GM10266 (cell line): Measurements from ENCODE around the gene DCAF8.

Experiments
- DNase-seq: peaks from one replicate; pipeline ENCODE4 v3.0.0; 2012; ENCODE audit errors: extremely low spot score
- TF ChIP-seq, protein P1 (sequence below): IDR thresholded peaks from 2 replicates; pipeline ENCODE4 v1.5.1; 2012; ENCODE audit warnings: mild to moderate bottlenecking, low read depth; ENCODE audit not compliant: control insufficient read depth, insufficient read depth; ENCODE audit errors: missing control alignments

Gene DCAF8

DNA sequence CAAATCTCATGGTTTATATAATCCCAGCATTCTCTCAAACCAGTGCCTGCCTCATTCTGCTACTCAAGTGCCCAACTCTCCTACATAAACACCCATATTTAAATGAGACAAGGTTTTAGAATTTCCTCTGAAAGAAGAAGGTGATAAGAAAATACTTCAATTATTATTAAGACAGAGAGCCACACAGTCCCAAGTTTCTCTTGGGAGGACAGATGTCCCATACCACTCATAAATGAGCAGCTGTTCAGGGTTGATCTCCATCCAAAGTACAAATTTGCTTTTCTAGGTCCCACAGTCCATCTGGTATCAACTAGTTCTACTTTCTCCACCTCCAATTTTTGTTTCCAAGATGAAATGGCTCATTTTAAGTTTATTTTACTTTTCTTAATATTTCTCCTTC is 11.3 kb downstream of the DCAF8 start:
- DNase-seq, result no peak
- TF ChIP-seq, protein P1, sequence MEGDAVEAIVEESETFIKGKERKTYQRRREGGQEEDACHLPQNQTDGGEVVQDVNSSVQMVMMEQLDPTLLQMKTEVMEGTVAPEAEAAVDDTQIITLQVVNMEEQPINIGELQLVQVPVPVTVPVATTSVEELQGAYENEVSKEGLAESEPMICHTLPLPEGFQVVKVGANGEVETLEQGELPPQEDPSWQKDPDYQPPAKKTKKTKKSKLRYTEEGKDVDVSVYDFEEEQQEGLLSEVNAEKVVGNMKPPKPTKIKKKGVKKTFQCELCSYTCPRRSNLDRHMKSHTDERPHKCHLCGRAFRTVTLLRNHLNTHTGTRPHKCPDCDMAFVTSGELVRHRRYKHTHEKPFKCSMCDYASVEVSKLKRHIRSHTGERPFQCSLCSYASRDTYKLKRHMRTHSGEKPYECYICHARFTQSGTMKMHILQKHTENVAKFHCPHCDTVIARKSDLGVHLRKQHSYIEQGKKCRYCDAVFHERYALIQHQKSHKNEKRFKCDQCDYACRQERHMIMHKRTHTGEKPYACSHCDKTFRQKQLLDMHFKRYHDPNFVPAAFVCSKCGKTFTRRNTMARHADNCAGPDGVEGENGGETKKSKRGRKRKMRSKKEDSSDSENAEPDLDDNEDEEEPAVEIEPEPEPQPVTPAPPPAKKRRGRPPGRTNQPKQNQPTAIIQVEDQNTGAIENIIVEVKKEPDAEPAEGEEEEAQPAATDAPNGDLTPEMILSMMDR, result no peak

DNA sequence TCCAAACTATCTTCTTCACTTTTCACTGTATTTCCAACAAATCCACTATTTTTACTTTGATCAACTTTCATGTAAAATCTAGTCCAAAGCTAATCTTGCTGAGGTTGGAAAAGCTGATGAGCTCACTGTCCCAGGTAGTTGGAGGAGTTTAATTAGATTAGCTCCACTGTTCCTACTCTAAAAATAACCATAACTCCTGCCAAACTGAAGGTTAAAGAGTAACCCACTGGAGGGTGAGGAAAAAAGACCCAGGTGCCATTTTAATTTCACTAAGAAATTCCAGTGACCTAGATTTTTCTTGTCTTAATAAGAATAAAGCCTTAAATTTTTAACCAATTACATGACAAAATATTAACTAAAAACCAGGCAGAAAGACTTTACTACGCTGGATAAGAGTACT is 15.3 kb downstream of the DCAF8 start:
- TF ChIP-seq, protein P1, result no peak
- DNase-seq, result no peak

DNA sequence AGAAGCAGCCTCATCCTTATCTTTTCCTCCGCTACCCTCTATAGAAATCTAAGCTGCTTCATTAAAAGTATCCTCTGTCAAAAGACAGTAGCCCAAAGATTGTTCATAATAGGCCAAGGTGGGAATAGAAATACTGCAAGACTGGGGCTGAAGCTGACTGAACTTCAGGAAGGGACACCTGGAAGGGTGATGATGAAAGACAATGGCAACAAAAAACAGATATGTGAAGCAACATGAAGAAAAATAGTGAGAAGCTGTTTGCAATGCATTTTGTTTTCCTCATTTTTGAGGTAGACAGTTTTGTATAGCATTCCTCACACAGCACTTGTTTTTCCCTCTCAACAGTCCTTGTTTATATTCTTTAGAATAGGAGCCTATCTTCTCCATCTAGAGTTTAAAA is 16.9 kb downstream of the DCAF8 start:
- TF ChIP-seq, protein P1, result no peak
- no peak for DNase-seq

DNA sequence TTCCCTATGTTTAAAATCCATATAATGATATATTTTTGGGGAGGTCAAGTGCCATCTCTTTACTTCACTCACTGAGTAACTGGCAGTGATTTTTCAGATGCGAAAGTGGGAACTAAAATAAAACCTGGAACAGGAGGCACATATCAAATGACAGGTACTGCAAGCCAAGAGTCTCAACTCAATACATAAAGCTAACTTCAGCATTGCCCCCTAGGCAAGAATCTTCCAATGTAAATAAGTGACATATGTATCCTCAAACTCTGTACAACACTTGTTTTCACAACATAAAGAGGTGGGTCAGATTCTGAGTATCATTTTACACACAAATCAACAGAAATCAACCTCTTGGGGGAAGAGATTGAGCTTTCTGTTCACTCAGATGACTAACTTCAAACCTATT is 18.1 kb downstream of the DCAF8 start:
- TF ChIP-seq, protein P1, result no peak
- no peak for DNase-seq

DNA sequence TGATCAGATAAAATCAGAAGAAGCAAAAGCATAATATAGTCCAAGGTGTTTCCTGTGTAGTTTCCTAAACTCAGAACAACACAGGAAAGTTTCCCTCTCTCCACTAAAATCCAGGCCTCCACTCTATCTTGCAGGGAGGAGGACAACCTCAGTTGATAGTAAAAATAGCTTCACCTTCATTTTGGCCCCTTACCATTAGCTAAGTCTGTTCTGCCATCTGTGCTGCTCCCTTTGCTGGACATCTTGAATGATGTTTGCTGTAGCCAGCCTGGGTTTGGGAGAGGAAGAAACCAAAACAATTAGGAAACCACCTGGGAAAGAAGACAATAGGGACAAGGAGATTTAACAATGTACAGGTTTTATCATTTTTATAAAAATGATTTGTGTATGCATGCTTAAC is 18.6 kb downstream of the DCAF8 start:
- no peak for DNase-seq

DNA sequence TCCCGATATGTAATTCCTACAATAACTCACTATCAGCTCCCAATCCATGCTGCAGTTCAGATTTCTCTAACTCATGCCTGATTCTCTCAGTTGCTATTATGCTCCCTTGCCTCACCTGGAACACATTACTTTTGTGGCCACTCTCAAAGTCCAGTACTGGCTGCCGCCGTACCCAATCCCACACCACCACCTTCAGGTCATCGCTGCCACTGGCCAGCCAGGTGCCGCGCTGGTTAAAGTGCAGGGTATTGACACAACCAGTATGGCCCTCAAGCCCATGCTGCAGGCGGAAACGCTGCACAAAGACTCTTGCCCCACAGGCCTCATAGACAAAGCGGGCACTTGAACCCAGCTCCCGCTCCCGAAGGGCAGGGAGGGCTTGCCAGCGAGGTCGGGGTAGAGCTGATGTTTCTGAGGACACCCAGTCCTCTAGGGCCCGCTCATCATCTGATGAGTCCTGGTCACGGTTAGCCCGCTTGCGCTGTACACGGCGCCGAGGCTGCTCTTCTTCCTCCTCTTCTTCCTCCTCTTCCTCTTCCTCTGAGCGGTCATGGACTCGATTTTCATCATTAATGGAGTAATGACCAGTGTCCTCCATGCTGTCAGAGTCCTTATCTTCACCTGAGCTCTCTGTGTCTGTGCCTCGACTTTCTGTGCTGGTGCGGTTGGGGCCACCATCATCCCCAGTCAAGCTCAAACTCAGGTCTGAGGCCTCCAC is 22.6 kb downstream of the DCAF8 start:
- DNase-seq, result no peak
- TF ChIP-seq, protein P1, result no peak

More for the DNA sequence above, 18.6 kb downstream of the DCAF8 start:
- TF ChIP-seq, protein P1, result no peak

DNA sequence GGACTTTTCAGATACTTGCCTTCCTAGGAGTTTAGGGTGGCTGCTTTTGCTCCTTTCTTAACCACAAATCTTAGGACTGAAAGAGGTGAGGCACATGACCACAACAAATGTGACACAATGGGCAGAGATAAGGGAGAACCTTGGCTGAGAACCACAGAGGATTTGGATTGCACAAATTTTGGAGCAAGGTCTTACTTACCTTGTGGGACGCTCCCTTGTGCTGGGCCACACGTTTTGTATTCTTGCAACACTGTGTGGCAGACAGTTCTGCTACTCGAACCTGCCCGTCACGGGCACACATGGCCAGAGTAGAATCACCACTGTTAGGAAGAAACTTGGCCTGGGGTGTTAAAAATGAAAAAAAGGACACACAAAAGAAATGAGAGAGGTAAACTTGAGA is 23.9 kb downstream of the DCAF8 start:
- DNase-seq, result no peak
- TF ChIP-seq, protein P1, result no peak
